Right ventricle myocardium superior (tissue), 1 donor: ENCODE data around the gene STIP1. TPM values are rescaled to one million over a fixed set of nuclear protein-coding genes. Genes with fewer than 3 reads are reported as not detected.

Experiments
- ATAC-seq: fragments of 200-7000 bp; cut with Tn5 transposase; one replicate; pipeline ENCODE4 v1.9.1; 2020; ENCODE audit warnings: mild to moderate bottlenecking; ENCODE audit not compliant: poor library complexity
- DNase-seq: peaks from one replicate; pipeline ENCODE4 v3.0.0-alpha.2; 2020
- intact Hi-C: fragments of 100-400 bp; cut with DNase I; formaldehyde crosslinking; loops from one replicate; pipeline ENCODE4 v1.11.2; 2022
- total RNA-seq: library from RNA; stranded (reverse); fragmentation: NEBNext Ultra II Directional; extraction: Animal tissue kit (Norgen Biotek cat#: 25700); gene quantifications from one replicate; pipeline ENCODE4 v1.2.1, GENCODE V29; 2021
- donor health status: DM: no; HTN: yes; CAD: no; lungs with severe emphysema.

The STIP1 gene
- total RNA-seq, 1 donor from 2014 or later = 116 TPM

GRCh38 chr11:64210301-64211020 lies 24.5 kb downstream of the STIP1 start:
- no peak for DNase-seq
- no peak for ATAC-seq
- intact Hi-C loops = no loop called here

GRCh38 chr11:64211181-64211872 lies 25.4 kb downstream of the STIP1 start:
- intact Hi-C loops = no loop called here
- ATAC-seq = no peak
- DNase-seq = no peak

GRCh38 chr11:64216879-64217278 lies 30.9 kb downstream of the STIP1 start:
- no peak for ATAC-seq

GRCh38 chr11:64218628-64219353 lies 32.8 kb downstream of the STIP1 start:
- DNase-seq (no peak), ATAC-seq (no peak)
- intact Hi-C loops = no loop called here

More at GRCh38 chr11:64216879-64217278, 30.9 kb downstream of the STIP1 start:
- no peak for DNase-seq
- intact Hi-C loops = no loop called here

- intact Hi-C loops = no loop called here
- DNase-seq (peak; percentile 33), ATAC-seq (no peak)
Measured at GRCh38 chr11:64219354-64219684, 33.3 kb downstream of the STIP1 start.

- intact Hi-C loops = no loop called here
- no peak for DNase-seq
- ATAC-seq = no peak
Measured at GRCh38 chr11:64219755-64220154, 33.8 kb downstream of the STIP1 start.

- DNase-seq (no peak), ATAC-seq (no peak)
- intact Hi-C loops = no loop called here
Measured at GRCh38 chr11:64220271-64220670, 34.3 kb downstream of the STIP1 start.

- no peak for ATAC-seq
- DNase-seq = no peak
- intact Hi-C loops = no loop called here
Measured at GRCh38 chr11:64220798-64221197, 34.8 kb downstream of the STIP1 start.

GRCh38 chr11:64222651-64223000 lies 36.7 kb downstream of the STIP1 start:
- intact Hi-C loops = no loop called here
- ATAC-seq (no peak), DNase-seq (no peak)

GRCh38 chr11:64223001-64223651 lies 37.2 kb downstream of the STIP1 start:
- no peak for DNase-seq
- no peak for ATAC-seq
- intact Hi-C loops = no loop called here

- intact Hi-C loops = no loop called here
Measured at GRCh38 chr11:64224151-64224890, 38.4 kb downstream of the STIP1 start.

GRCh38 chr11:64224891-64225607 lies 39.1 kb downstream of the STIP1 start:
- intact Hi-C loops = no loop called here
- ATAC-seq = no peak
- no peak for DNase-seq

More at GRCh38 chr11:64224151-64224890, 38.4 kb downstream of the STIP1 start:
- DNase-seq (no peak), ATAC-seq (no peak)

GRCh38 chr11:64225608-64226506 lies 39.9 kb downstream of the STIP1 start, which contains the start of the genes NUDT22 and TRPT1:
Gene NUDT22 (plus strand): TSS chr11:64226274. CDS start chr11:64226653, 379 bp downstream.
Gene TRPT1 (minus strand): TSS chr11:64226186. CDS start chr11:64225860, 326 bp downstream.
- intact Hi-C loops = no loop called here
- DNase-seq (peak; percentile 94), ATAC-seq (peak; percentile 84)

GRCh38 chr11:64226507-64227051 lies 40.6 kb downstream of the STIP1 start:
- DNase-seq = peak; percentile 81
- peak; percentile 45 for ATAC-seq
- intact Hi-C loops = no loop called here

GRCh38 chr11:64227405-64227956 lies 41.5 kb downstream of the STIP1 start:
- no peak for ATAC-seq
- intact Hi-C loops = no loop called here
- DNase-seq = no peak

- ATAC-seq (no peak), DNase-seq (peak; percentile 41)
- intact Hi-C loops = no loop called here
Measured at GRCh38 chr11:64229090-64229743, 43.2 kb downstream of the STIP1 start.
